H1 (cell line): Measurements from ENCODE around the gene HOMER2.

ENCODE experiments used
- POLR2A ChIP-seq, 2 experiments: IDR thresholded peaks; 1 replicate in 1 of 2; 2 replicates in 1 of 2; pipeline ENCODE4 v1.6.1; 2011; ENCODE audit warnings: low read depth in 2 of 2, low read length in 2 of 2, mild to moderate bottlenecking in 2 of 2; ENCODE audit errors: control extremely low read depth in 1 of 2
- POLR2AphosphoS5 ChIP-seq: IDR thresholded peaks from 2 replicates; pipeline ENCODE4 v1.6.1; 2011; ENCODE audit warnings: low read depth, low read length

DNA sequence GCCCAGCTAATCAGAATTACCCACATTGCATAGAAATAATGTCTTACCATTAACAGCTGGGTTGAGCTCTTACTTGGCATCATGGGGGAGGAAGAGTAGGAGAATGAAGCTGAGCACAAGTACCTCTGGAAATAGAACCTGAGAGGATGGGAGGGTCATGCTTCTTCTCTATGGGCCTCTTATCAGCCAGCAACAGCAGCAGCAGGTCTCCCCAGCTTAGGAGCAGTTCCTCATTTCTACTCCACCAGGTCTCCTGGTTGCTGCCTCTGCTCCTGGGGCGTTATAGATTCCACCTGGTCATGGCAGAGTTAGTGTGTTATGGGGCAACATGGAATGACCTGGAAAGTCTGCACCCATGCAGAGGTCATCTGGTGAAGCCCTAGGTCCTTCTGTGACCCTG lies 150.0 kb downstream of the HOMER2 start:
- TF ChIP-seq POLR2AphosphoS5 (no peak), POLR2A (IDR thresholded peaks at IDR 0.05; ENCODE audit: control extremely low read depth in 1 of 2, low read depth in 2 of 2, low read length in 2 of 2) (no peak)
